DMS79 treated with DMSO at 0.1 percent for 48 hours (cell line): ENCODE results near the gene NAV3.
"Not testable (repeated sequence)": the region's sequence is repeated elsewhere in the genome, so short reads cannot be mapped to it uniquely, and the experiment has no call there.

Source experiments
- DNase-seq: peaks from one replicate; lab custom pipeline; 2025; lab: John Stamatoyannopoulos, UW

Gene NAV3

GRCh38 chr12:78055545-78055944 is 224.9 kb downstream of the NAV3 start:
- DNase-seq: no peak

GRCh38 chr12:78057075-78057474 is 226.4 kb downstream of the NAV3 start:
- DNase-seq: no peak

- no peak for DNase-seq
Measured at GRCh38 chr12:78060186-78060585, 229.5 kb downstream of the NAV3 start.

- DNase-seq: no peak
Measured at GRCh38 chr12:78062786-78063185, 232.1 kb downstream of the NAV3 start.

GRCh38 chr12:78081590-78082314 is 251.1 kb downstream of the NAV3 start:
- no peak for DNase-seq

- no peak for DNase-seq
Measured at GRCh38 chr12:78085542-78086182, 255.0 kb downstream of the NAV3 start.

- no peak for DNase-seq
Measured at GRCh38 chr12:78086553-78087362, 256.1 kb downstream of the NAV3 start.

- DNase-seq: no peak
Measured at GRCh38 chr12:78087363-78087675, 256.6 kb downstream of the NAV3 start.

- peak; percentile 14 for DNase-seq
Measured at GRCh38 chr12:78088391-78088832, 257.7 kb downstream of the NAV3 start.

GRCh38 chr12:78090266-78090665 is 259.6 kb downstream of the NAV3 start:
- DNase-seq: no peak

- DNase-seq: no peak
Measured at GRCh38 chr12:78095623-78096022, 264.9 kb downstream of the NAV3 start.

- DNase-seq: peak; percentile 78
Measured at GRCh38 chr12:78096909-78097597, 266.4 kb downstream of the NAV3 start.

- peak; percentile 40 for DNase-seq
Measured at GRCh38 chr12:78099806-78100205, 269.1 kb downstream of the NAV3 start.

GRCh38 chr12:78101113-78101876 is 270.6 kb downstream of the NAV3 start:
- peak; percentile 96 for DNase-seq

GRCh38 chr12:78101946-78102635 is 271.4 kb downstream of the NAV3 start:
- peak; percentile 74 for DNase-seq

- DNase-seq: not testable (repeated sequence)
Measured at GRCh38 chr12:78102801-78103200, 272.1 kb downstream of the NAV3 start.

- DNase-seq: no peak
Measured at GRCh38 chr12:78115889-78116288, 285.2 kb downstream of the NAV3 start.

GRCh38 chr12:78118036-78118435 is 287.3 kb downstream of the NAV3 start:
- no peak for DNase-seq

GRCh38 chr12:78118486-78118885 is 287.8 kb downstream of the NAV3 start:
- no peak for DNase-seq

GRCh38 chr12:78119351-78119918 is 288.7 kb downstream of the NAV3 start:
- DNase-seq: no peak

GRCh38 chr12:78120306-78120705 is 289.6 kb downstream of the NAV3 start:
- no peak for DNase-seq
